Measurements from ENCODE around the gene NEUROD6. TPM values are rescaled to one million over a fixed set of nuclear protein-coding genes. Genes with fewer than 3 reads are reported as not detected.

NEUROD6 gene
- total RNA-seq, 2 donors from 2014 or later: not detected

- no peak for TF ChIP-seq CTCF (IDR thresholded peaks at IDR 0.05)
- Histone ChIP-seq H3K4me1 (ENCODE audit: control insufficient read depth in 1 of 2, low read depth in 2 of 2) (no peaks in the 10 kb centered on the region), H3K27me3 (replicated peaks; ENCODE audit: insufficient read depth) (no peaks in the 10 kb centered on the region), H3K36me3 (no peaks in the 10 kb centered on the region), H3K27ac (no peak overlapping the region), H3K4me3 (no peak overlapping the region), H3K9me3 (no peaks in the 10 kb centered on the region)
- no peak for ATAC-seq (ENCODE audit: insufficient number of reproducible peaks, low FRiP score, low read depth)
- DNase-seq (ENCODE audit: low spot score): no peak
Observed at GRCh38 chr7:31340051-31340450, 475 bp downstream of the NEUROD6 start.

GRCh38 chr7:31338706-31339105 is 1.8 kb downstream of the NEUROD6 start:
- no peak for DNase-seq (ENCODE audit: low spot score)
- no peak for TF ChIP-seq CTCF (IDR thresholded peaks at IDR 0.05)
- no peak overlapping the region for H3K27ac ChIP-seq
- no peaks in the 10 kb centered on the region for H3K27me3 ChIP-seq (replicated peaks; ENCODE audit: insufficient read depth)
- no peak for ATAC-seq (ENCODE audit: insufficient number of reproducible peaks, low FRiP score, low read depth)
- no peak overlapping the region for H3K4me3 ChIP-seq
- no peaks in the 10 kb centered on the region for H3K4me1 ChIP-seq (ENCODE audit: control insufficient read depth in 1 of 2, low read depth in 2 of 2)
- H3K36me3 ChIP-seq: no peaks in the 10 kb centered on the region
- no peaks in the 10 kb centered on the region for H3K9me3 ChIP-seq

GRCh38 chr7:31337002-31337565 is 3.4 kb downstream of the NEUROD6 start:
- Histone ChIP-seq H3K9me3 (no peaks in the 10 kb centered on the region), H3K4me3 (no peak overlapping the region), H3K27me3 (replicated peaks; ENCODE audit: insufficient read depth) (no peaks in the 10 kb centered on the region), H3K4me1 (ENCODE audit: control insufficient read depth in 1 of 2, low read depth in 2 of 2) (no peaks in the 10 kb centered on the region), H3K27ac (no peak overlapping the region), H3K36me3 (no peaks in the 10 kb centered on the region)
- DNase-seq (ENCODE audit: low spot score) (no peak), ATAC-seq (ENCODE audit: insufficient number of reproducible peaks, low FRiP score, low read depth) (no peak)
- no peak for TF ChIP-seq CTCF (IDR thresholded peaks at IDR 0.05)

GRCh38 chr7:31336202-31337001 is 4.1 kb downstream of the NEUROD6 start:
- DNase-seq (ENCODE audit: low spot score) (no peak), ATAC-seq (ENCODE audit: insufficient number of reproducible peaks, low FRiP score, low read depth) (no peak)
- H3K4me1 ChIP-seq (ENCODE audit: control insufficient read depth in 1 of 2, low read depth in 2 of 2): no peaks in the 10 kb centered on the region
- no peak overlapping the region for H3K4me3 ChIP-seq
- H3K27ac ChIP-seq: no peak overlapping the region
- no peaks in the 10 kb centered on the region for H3K36me3 ChIP-seq
- no peaks in the 10 kb centered on the region for H3K27me3 ChIP-seq (replicated peaks; ENCODE audit: insufficient read depth)
- TF ChIP-seq CTCF (IDR thresholded peaks at IDR 0.05): no peak
- H3K9me3 ChIP-seq: no peaks in the 10 kb centered on the region

GRCh38 chr7:31335884-31336201 is 4.7 kb downstream of the NEUROD6 start:
- TF ChIP-seq CTCF (IDR thresholded peaks at IDR 0.05): no peak
- H3K27me3 ChIP-seq (replicated peaks; ENCODE audit: insufficient read depth): no peaks in the 10 kb centered on the region

More at GRCh38 chr7:31335884-31336201, 4.7 kb downstream of the NEUROD6 start:
- no peaks in the 10 kb centered on the region for H3K36me3 ChIP-seq
- DNase-seq (ENCODE audit: low spot score): no peak
- H3K4me3 ChIP-seq: no peak overlapping the region
- H3K9me3 ChIP-seq: no peaks in the 10 kb centered on the region
- no peak overlapping the region for H3K27ac ChIP-seq
- no peak for ATAC-seq (ENCODE audit: insufficient number of reproducible peaks, low FRiP score, low read depth)
- no peaks in the 10 kb centered on the region for H3K4me1 ChIP-seq (ENCODE audit: control insufficient read depth in 1 of 2, low read depth in 2 of 2)
